CD4-positive, CD25-positive, alpha-beta regulatory T cell (primary cell): Measurements from ENCODE around the gene ARHGAP22. TPM values are rescaled to one million over a fixed set of nuclear protein-coding genes. Genes with fewer than 3 reads are reported as not detected.
A peak's percentile ranks its signal among the peaks of the same experiment; 100 is the strongest.

Experiments
- ATAC-seq, 2 donors: fragments of 150-1000 bp; cut with Tn5 transposase; one replicate each; pipeline ENCODE4 v1.10.0; 2021; ENCODE audit warnings: low read depth in 2 of 2, moderate number of reproducible peaks in 2 of 2, moderate library complexity in 1 of 2
- DNase-seq, 3 donors: peaks; one replicate each; pipeline versions ENCODE4 v3.0.0 to v3.0.0-alpha.2; 2012 to 2022; ENCODE audit warnings: mixed read lengths in 1 of 3
- H3K27ac ChIP-seq: one replicate; pipeline ENCODE4 v1.7.0; 2013; ENCODE audit warnings: mild to moderate bottlenecking, low read length; ENCODE audit not compliant: insufficient read depth, poor library complexity, severe bottlenecking
- H3K27me3 ChIP-seq: one replicate; pipeline ENCODE4 v1.7.0; 2013; ENCODE audit warnings: low read length; ENCODE audit not compliant: control insufficient read depth, insufficient read depth
- H3K36me3 ChIP-seq: one replicate; pipeline ENCODE4 v1.7.0; 2013; ENCODE audit warnings: mild to moderate bottlenecking, low read length, moderate library complexity; ENCODE audit not compliant: control insufficient read depth, insufficient read depth
- H3K4me1 ChIP-seq: 2 replicates; pipeline ENCODE4 v1.7.0; 2013; ENCODE audit warnings: mild to moderate bottlenecking, low read length; ENCODE audit not compliant: insufficient read depth, control insufficient read depth, poor library complexity, severe bottlenecking
- H3K4me3 ChIP-seq: one replicate; pipeline ENCODE4 v1.7.0; 2013; ENCODE audit warnings: low read depth, mild to moderate bottlenecking, low read length, moderate library complexity
- H3K9me3 ChIP-seq, 2 experiments: 1 replicate in 1 of 2; 2 replicates in 1 of 2; pipeline ENCODE4 v1.7.0; 2013; ENCODE audit warnings: low read length in 2 of 2, mild to moderate bottlenecking in 1 of 2, moderate library complexity in 1 of 2; ENCODE audit not compliant: control insufficient read depth in 2 of 2
- H3K27ac Mint-ChIP-seq, 3 donors: one replicate each; pipeline ENCODE4 v1.8.0; 2020 to 2022; ENCODE audit warnings: mild to moderate bottlenecking in 3 of 3, mixed read lengths in 3 of 3, moderate library complexity in 2 of 3
- H3K27me3 Mint-ChIP-seq: one replicate; pipeline ENCODE4 v1.8.0; 2022; ENCODE audit warnings: mild to moderate bottlenecking, mixed read lengths
- H3K36me3 Mint-ChIP-seq: one replicate; pipeline ENCODE4 v1.8.0; 2020; ENCODE audit warnings: mixed read lengths
- H3K4me1 Mint-ChIP-seq, 4 donors: one replicate each; pipeline ENCODE4 v1.8.0; 2020 to 2022; ENCODE audit warnings: mixed read lengths in 4 of 4, mild to moderate bottlenecking in 1 of 4
- H3K4me3 Mint-ChIP-seq, 4 donors: one replicate each; pipeline ENCODE4 v1.8.0; 2020 to 2022; ENCODE audit warnings: mild to moderate bottlenecking in 4 of 4, mixed read lengths in 4 of 4, moderate library complexity in 3 of 4
- H3K9me3 Mint-ChIP-seq, 7 donors: one replicate each; pipeline ENCODE4 v1.8.0; 2020 to 2022; ENCODE audit warnings: mixed read lengths in 7 of 7, mild to moderate bottlenecking in 3 of 7, moderate library complexity in 2 of 7
- polyA plus RNA-seq, 4 donors: library from polyadenylated mRNA; unstranded; fragments of 300-500 nt; fragmentation: Illumina TruSeq; gene quantifications; one replicate each; pipeline ENCODE4 v1.2.3, GENCODE V29; 2021
- total RNA-seq: library from RNA; stranded (reverse); gene quantifications from one replicate; pipeline ENCODE4 v1.2.3, GENCODE V29; 2022

ARHGAP22 gene
- total and polyA plus RNA-seq, 5 donors from 2014 or later: 0.42 TPM; not detected in 4

- Mint-ChIP-seq H3K4me3 (no peak overlapping the region), H3K9me3 (peaks cover 0 to 6% (median 2%) of the 10 kb centered on the region in 7 donors), H3K27me3 (peaks cover 32% of the 10 kb centered on the region), H3K36me3 (no peaks in the 10 kb centered on the region), H3K4me1 (peaks cover 0 to 4% (median 2%) of the 10 kb centered on the region in 4 donors), H3K27ac (no peak overlapping the region)
- Histone ChIP-seq H3K36me3 (no peaks in the 10 kb centered on the region), H3K9me3 (no peaks in the 10 kb centered on the region), H3K4me1 (no peaks in the 10 kb centered on the region), H3K27me3 (peaks cover 3% of the 10 kb centered on the region), H3K27ac (no peak overlapping the region), H3K4me3 (no peak overlapping the region)
- ATAC-seq (no peak), DNase-seq (no peak)
These were observed 77.1 kb downstream of the ARHGAP22 start for GRCh38 chr10:48527756-48528155.

- Mint-ChIP-seq H3K27ac (peak overlapping the region in 1 of 3 donors; percentile 39), H3K36me3 (no peaks in the 10 kb centered on the region), H3K4me1 (peaks cover 0 to 4% (median 2%) of the 10 kb centered on the region in 4 donors), H3K4me3 (no peak overlapping the region), H3K27me3 (peaks cover 40% of the 10 kb centered on the region), H3K9me3 (peaks cover 0 to 6% (median 2%) of the 10 kb centered on the region in 7 donors)
- H3K27ac ChIP-seq: no peak overlapping the region
- H3K4me3 ChIP-seq: no peak overlapping the region
- ATAC-seq: no peak
- no peak for DNase-seq
- H3K4me1 ChIP-seq: no peaks in the 10 kb centered on the region
- peaks cover 3% of the 10 kb centered on the region for H3K27me3 ChIP-seq
- no peaks in the 10 kb centered on the region for H3K36me3 ChIP-seq
- H3K9me3 ChIP-seq: no peaks in the 10 kb centered on the region
These were observed 77.9 kb downstream of the ARHGAP22 start for GRCh38 chr10:48526846-48527505.

GRCh38 chr10:48526011-48526821 is 78.7 kb downstream of the ARHGAP22 start:
- Histone ChIP-seq H3K4me3 (no peak overlapping the region), H3K4me1 (no peaks in the 10 kb centered on the region), H3K27ac (no peak overlapping the region), H3K27me3 (peaks cover 5% of the 10 kb centered on the region), H3K36me3 (no peaks in the 10 kb centered on the region), H3K9me3 (no peaks in the 10 kb centered on the region)
- ATAC-seq (no peak), DNase-seq (no peak)
- peaks cover 0 to 4% (median 2%) of the 10 kb centered on the region in 4 donors for H3K4me1 Mint-ChIP-seq
- no peaks in the 10 kb centered on the region for H3K36me3 Mint-ChIP-seq
- peaks cover 43% of the 10 kb centered on the region for H3K27me3 Mint-ChIP-seq
- H3K27ac Mint-ChIP-seq: no peak overlapping the region
- H3K9me3 Mint-ChIP-seq: peaks cover 0 to 6% (median 2%) of the 10 kb centered on the region in 7 donors
- H3K4me3 Mint-ChIP-seq: no peak overlapping the region

- H3K4me3 ChIP-seq: no peak overlapping the region
- no peak overlapping the region for H3K27ac Mint-ChIP-seq
- no peaks in the 10 kb centered on the region for H3K36me3 Mint-ChIP-seq
- H3K4me1 Mint-ChIP-seq: peaks cover 0 to 4% (median 2%) of the 10 kb centered on the region in 4 donors
- H3K4me1 ChIP-seq: no peaks in the 10 kb centered on the region
- ATAC-seq (no peak), DNase-seq (no peak)
- no peaks in the 10 kb centered on the region for H3K36me3 ChIP-seq
- H3K4me3 Mint-ChIP-seq: no peak overlapping the region
- peaks cover 54% of the 10 kb centered on the region for H3K27me3 Mint-ChIP-seq
- H3K27ac ChIP-seq: no peak overlapping the region
- no peaks in the 10 kb centered on the region for H3K9me3 ChIP-seq
- peaks cover 5% of the 10 kb centered on the region for H3K27me3 ChIP-seq
- peaks cover 0 to 6% (median 2%) of the 10 kb centered on the region in 7 donors for H3K9me3 Mint-ChIP-seq
These were observed 79.8 kb downstream of the ARHGAP22 start for GRCh38 chr10:48525113-48525512.

- H3K27me3 Mint-ChIP-seq: peaks cover 57% of the 10 kb centered on the region
- Histone ChIP-seq H3K27ac (no peak overlapping the region), H3K9me3 (no peaks in the 10 kb centered on the region), H3K36me3 (no peaks in the 10 kb centered on the region), H3K27me3 (peaks cover 5% of the 10 kb centered on the region), H3K4me1 (no peaks in the 10 kb centered on the region), H3K4me3 (no peak overlapping the region)
- H3K4me3 Mint-ChIP-seq: no peak overlapping the region
- DNase-seq (no peak), ATAC-seq (no peak)
- peaks cover 0 to 5% (median 2%) of the 10 kb centered on the region in 4 donors for H3K4me1 Mint-ChIP-seq
- H3K9me3 Mint-ChIP-seq: peaks cover 0 to 8% (median 2%) of the 10 kb centered on the region in 7 donors
- no peak overlapping the region for H3K27ac Mint-ChIP-seq
- no peaks in the 10 kb centered on the region for H3K36me3 Mint-ChIP-seq
These were observed 80.8 kb downstream of the ARHGAP22 start for GRCh38 chr10:48523820-48524758.

- Histone ChIP-seq H3K27ac (no peak overlapping the region), H3K4me3 (no peak overlapping the region), H3K36me3 (no peaks in the 10 kb centered on the region), H3K9me3 (no peaks in the 10 kb centered on the region), H3K4me1 (no peaks in the 10 kb centered on the region), H3K27me3 (peaks cover 5% of the 10 kb centered on the region)
- peaks cover 61% of the 10 kb centered on the region for H3K27me3 Mint-ChIP-seq
- no peak overlapping the region for H3K27ac Mint-ChIP-seq
- H3K4me1 Mint-ChIP-seq: peaks cover 0 to 5% (median 2%) of the 10 kb centered on the region in 4 donors
- H3K4me3 Mint-ChIP-seq: no peak overlapping the region
- H3K9me3 Mint-ChIP-seq: peaks cover 0 to 6% (median 0%) of the 10 kb centered on the region in 7 donors
- no peaks in the 10 kb centered on the region for H3K36me3 Mint-ChIP-seq
- no peak for DNase-seq
- no peak for ATAC-seq
These were observed 81.6 kb downstream of the ARHGAP22 start for GRCh38 chr10:48523212-48523819.
